GM18868 (cell line): ENCODE data around the gene CSRNP3.
"Not testable (repeated sequence)": the region's sequence is repeated elsewhere in the genome, so short reads cannot be mapped to it uniquely, and the experiment has no call there.

Source experiments
- ATAC-seq: cut with Tn5 transposase; IDR thresholded peaks from one replicate; pipeline ENCODE4 v1.9.1; 2021; ENCODE audit warnings: mild to moderate bottlenecking, moderate library complexity; ENCODE audit not compliant: unreplicated experiment

Gene CSRNP3

DNA sequence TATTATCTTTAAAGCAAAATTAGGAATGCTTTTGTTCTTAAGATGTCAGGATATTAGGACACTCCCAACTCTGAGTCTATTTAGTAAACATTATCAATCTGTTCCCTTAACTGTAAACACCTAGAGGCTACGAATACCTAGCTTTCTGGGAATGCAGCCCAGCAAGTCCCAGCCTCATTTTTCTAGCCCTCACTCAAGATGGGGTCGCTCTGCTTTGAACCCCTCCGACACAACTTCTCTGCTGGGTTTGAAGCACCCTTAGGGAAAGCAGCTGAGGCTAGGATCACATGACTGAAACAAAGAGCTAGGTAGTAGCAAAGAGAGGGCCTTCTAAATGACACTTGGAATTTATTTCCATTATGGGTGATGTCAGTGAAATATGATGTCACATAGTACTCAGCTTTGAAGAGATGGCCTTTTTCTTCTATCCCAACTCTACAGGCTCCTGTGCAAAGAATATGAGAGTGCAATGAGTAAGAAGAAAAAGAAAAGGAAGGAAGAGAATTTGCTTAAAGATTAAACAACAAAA is 114.7 kb downstream of the CSRNP3 start:
- no peak for ATAC-seq

DNA sequence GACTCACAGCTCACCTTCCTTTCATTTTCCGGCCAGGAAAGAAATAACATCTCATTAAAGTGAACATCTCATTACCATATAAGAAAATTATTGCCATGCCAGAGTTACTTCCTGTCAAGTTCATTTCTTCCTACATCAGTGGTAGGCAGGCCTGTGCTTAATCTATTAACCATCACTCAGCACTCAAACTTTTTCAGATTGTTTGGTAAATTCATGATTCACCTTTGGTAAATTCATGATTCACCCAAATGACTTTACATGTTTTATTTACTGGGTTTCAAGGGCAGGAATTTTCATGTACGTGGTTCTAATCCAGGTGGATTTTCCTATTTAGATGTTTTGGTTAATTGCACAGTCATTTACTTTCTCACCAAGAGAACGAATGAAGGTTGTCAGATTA is 116.5 kb downstream of the CSRNP3 start:
- ATAC-seq, result no peak

DNA sequence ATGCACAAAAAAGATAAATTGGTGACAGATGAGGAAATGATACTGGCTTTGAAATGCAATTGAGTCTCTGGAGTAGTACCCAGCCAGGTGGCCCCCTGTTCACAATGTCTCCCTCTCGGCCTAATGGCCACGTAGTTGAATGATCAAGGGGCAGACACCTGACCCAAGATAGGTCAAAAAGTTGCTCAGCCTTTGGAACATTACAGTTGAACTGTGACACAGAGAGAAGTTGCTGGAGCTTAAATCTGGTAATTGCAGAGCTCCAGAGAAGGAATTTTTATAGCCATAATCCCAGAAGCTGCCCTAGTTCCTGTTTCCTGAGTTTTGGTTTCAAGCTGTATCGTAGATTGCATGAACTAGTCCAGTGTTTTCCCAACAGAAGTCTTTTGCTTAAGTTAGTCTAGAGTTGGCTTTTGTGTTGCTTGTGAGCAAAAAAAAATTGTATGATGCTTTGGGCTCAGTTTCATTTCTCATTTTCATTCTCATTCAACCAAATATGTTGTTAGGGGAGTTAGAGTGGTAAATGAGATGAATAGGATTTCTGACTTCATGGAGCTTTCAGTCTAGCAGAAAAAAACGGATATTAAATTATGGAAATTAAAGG is 117.9 kb downstream of the CSRNP3 start:
- peak; percentile 88 for ATAC-seq

DNA sequence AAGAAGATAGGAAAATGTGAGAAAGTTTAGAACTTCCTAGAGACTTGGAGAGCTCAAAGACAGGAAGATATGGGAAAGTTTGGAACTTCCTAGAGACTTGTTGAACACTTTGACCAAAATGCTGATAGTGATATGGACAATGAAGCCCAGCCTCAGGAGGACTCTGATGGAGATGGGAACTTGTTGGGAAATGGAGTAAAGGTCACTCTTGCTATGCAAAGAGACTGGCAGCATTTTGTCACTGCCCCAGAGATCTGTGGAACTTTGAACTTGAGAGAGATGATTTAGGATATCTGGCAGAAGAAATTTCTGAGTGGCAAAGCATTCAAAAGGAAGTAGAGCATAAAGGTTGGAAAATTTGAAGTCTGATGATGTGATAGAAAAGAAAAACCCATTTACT is 121.5 kb downstream of the CSRNP3 start:
- ATAC-seq, result not testable (repeated sequence)

DNA sequence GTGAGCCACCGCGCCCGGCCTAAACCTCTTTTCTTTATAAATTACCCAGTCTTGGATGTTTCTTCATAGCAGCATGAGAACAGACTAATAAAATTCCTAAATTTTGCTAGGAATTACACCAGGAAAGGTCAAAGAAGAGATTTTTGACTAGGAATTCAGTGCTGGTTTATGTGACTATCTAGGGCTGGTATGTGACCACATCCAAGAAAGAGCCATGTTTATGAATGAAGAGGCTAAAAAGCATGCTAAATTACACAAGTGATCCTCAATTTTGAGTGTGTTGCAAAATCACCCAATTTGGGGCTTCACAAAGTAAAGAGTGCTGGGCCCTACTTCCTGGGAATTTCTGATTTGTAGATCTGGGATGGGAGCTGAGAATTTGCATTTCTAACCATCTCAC is 123.6 kb downstream of the CSRNP3 start:
- ATAC-seq, result no peak

DNA sequence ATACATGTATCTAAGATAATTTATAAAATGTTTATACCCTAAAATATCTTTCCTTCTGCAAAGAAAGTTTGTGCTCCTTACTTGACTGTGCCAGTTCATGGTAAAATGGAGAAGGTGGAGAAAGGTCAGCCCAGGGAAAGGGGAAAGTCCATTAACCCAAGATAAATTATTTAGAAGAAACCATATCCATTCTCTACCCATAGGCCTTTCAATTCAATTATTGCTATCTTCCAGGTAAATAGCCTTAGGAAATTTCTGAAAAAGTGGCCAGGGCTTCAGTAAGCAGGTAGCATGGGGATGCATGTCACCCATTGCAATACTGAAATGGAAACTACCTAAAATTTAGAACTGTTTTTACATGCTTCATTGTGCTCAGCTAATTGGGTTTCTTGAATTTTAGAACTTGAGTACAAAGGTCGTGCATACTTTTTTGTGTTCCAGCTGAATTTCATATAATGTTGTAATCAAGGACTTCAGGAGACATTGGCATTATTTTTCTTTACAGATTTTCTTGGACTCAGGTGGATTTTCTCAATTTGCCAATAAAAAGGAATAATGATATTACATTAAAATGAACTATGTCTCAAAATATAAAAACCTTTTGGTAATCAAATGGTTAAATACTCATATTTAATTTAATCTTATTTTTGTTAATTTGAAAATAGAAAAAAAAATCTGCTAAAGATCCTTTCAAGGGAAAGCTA is 124.9 kb downstream of the CSRNP3 start:
- ATAC-seq, result peak; percentile 63

DNA sequence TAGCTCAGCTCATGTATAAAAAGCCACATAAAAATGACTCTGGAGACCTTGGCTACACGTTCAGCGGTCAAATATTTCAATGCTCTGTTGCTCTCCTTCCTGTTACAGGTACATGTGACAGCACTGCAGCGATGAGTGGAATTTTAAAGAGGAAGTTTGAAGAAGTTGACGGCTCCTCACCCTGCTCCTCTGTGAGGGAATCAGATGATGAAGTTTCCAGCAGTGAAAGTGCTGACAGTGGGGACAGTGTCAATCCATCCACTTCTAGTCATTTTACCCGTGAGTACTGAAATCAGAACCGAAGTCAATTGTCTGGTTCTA is 125.4 kb downstream of the CSRNP3 start:
- peak; percentile 91 for ATAC-seq

DNA sequence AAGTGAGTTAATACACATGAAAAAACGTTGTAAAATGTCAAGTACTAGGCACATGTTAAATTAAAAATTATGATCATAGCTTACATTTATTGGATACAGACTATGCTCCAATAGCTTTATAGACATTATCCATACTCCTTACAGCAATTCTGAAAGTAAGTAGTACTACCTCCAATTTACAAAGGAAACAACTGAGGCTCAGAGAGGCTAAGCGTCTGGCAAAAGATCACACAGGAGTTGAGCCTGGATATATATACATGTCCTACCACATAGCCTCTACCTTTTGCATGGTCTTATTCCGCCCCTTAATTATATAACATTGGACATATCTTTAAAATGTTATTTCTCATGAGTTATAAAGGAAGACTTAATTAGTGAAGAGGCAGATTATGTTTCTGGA is 127.3 kb downstream of the CSRNP3 start:
- ATAC-seq, result no peak

DNA sequence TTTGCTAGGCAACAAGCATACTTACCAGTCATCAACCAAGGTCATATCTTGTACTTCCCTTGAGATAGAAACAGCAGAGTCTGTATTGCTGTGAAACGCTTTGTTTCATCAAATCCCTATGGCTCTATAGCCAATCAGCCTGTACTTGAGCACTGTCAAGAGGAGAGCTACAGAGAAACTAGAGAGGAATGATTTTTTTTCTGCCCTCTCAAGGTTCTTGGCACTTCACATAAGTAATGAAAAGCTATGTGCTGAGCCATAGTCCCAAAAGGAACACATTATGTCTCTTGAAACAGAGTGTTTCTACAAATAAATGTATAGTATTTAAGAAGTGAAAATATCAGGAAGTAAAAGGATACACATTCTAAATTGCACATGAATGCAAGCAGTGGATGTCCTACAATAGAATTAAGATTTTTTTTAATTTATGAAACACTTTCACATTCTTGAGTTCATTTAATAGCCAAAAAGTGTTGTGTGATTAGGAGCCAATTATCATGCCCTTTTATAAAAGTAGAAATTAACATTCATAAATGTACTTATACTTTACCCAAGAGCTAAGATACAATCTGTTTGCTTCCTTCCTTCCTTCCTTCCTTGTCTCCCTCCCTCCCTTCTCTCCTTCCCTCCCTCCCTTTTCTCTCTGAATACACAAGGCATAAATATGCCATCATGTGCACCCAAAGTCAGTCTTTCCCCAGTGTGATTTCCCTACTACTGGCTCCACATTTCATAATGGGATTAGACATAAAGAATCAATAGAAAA is 131.8 kb downstream of the CSRNP3 start:
- ATAC-seq, result no peak

DNA sequence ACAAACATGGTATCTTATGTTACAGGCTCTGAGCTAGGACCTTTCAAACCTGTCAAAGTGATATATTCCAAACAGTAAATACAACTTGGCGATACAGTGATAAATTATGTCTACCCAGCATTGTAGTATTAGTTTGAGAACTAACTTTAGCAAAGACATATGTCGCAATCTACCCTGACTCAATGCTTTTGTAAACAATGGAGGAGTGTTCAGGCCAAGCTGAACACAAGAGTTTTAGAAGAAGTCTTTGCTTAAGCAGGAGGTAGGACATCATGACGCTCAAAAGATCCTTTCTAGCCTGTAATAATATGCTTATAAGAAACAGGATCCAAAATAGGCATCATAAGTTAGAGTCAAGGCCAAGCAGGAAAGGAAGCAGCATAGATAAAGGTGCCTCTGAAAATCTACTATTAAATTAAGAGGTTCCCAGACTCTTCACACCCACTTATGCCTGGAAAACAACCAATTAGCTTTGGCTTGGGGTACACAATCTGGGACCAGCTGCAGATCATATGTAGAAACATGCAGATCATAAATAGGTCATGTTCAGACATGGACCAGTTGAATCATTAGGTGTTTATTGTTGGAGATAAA is 132.5 kb downstream of the CSRNP3 start:
- ATAC-seq, result no peak

DNA sequence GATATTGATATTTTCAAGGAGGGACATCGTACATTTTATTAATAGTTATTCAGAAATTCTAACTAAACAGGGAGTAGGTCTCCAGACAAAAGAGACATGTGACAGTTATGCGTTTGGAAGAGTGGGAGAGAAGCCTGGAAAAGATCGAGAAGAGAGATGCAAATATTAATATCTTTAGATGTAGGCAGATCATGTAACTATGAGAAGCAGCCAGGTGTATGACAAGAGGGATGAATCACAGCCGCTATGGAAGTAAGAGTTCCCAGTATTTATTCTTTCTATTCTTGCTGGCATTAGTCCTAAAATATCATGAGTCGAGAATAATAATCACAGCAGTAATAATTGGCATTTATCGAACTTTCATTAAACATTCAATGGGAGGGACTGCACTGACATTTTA is 140.2 kb downstream of the CSRNP3 start:
- ATAC-seq, result no peak

DNA sequence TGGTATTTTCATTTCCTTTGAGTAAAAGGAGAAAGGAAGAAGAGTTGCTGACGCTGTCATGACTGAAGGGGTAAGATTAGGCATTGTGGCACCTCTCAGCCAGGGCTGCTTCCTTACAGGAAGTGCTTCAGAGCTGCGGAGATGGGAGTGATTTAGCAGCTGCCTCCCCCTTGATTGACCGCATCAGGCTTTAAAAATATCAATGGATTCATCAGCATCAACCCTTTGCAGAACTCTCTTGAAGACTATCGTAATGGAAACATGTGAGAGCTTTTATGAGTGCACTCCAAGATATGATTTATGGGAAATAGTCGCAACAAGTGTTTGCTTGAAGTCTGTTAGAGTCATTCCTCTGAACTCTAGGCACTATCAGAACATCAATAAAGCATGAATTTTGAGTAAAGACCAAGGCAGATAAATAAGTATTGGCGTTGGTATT is 141.1 kb downstream of the CSRNP3 start:
- ATAC-seq, result peak; percentile 66

DNA sequence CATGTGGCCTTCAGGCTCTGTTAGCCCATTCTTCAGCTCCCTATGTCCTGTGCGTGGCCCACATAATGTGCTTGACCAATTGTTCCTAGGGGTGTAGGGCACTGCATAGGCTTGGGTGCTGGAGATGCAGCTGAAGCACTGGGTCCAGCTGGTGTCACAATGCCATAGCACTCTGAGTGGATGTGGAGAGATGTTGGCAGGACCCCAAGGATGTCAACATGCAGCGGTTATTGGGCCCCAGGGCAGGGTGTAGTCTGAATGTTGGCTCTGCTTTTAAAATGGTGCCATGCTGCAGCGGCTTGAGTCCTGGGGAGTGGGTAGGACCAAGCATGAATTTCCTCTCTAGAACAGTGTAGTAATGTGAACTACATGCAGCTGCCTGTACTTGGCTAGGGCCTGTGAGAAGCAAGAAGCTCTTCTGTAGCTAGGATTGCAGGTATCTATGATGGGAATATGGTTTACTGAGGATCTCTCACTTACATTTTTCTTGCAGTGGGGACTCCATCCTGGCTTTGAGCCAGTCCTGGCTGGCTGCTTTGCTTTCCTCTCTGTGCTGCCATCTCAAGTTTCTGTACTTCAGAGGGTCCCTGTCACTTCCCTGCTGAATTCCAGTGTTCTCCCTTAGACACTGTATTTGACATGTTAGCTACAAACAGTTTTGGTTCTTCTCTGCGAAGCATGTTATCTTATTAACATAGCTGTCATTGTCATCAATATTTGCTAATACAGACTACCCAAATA is 148.4 kb downstream of the CSRNP3 start:
- ATAC-seq, result no peak

DNA sequence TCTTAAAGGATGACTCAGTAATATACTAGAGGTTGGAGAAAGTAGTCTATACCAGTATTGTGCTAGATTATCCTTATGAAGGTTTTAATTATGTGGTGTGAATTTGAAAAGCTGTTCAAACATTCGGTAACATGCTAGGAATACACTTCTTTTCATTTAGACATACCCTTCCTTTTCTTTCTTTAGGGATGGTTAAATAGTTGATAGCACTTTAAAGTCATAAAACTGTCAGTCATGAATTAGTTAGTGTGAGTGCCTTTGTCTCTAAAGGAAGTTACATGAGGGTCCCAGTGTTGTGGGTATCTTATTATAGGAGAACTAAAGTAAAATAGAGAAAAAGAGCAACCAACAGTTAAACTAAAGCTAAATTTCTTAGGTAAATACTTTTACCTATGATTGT is 149.3 kb downstream of the CSRNP3 start:
- no peak for ATAC-seq

DNA sequence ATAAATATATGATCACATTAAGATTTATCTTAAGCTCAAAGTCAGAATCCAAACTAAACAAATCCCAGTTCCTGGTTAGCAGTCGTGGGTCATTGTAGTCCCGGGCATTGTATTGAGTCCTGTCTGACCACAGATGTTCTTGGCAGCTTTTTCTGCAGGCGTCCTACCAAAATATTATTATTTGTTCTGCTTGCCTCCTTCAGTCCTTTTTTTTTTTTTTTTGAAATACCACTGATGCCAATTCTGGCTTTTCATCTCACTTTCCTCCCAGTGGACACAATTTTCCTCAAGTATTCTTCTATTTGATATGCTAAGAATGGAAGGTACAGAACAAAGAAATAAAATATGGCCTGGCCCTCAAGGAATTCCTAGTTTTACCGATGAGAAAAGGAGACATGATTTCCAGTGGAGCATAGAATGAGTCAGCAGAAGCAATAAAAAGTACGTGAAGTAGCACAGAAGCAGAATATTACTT is 151.6 kb downstream of the CSRNP3 start:
- no peak for ATAC-seq

DNA sequence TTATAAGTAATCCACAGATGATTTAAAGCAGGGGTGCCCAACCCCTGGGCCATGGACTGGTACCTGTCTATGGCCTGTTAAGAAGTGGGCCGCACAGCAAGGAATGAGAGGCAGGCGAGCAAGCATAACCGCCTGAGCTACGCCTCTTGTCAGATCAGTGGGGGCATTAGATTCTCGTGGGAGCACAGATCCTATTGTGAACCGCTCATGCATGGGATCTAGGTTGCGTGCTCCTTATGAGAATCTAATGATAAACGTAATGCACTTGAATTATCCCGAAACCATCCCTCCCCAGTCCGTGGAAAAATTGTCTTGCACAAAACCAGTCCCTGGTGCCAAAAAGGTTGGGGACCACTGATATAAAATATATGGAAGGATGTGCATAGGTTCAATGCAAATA is 153.7 kb downstream of the CSRNP3 start:
- no peak for ATAC-seq

DNA sequence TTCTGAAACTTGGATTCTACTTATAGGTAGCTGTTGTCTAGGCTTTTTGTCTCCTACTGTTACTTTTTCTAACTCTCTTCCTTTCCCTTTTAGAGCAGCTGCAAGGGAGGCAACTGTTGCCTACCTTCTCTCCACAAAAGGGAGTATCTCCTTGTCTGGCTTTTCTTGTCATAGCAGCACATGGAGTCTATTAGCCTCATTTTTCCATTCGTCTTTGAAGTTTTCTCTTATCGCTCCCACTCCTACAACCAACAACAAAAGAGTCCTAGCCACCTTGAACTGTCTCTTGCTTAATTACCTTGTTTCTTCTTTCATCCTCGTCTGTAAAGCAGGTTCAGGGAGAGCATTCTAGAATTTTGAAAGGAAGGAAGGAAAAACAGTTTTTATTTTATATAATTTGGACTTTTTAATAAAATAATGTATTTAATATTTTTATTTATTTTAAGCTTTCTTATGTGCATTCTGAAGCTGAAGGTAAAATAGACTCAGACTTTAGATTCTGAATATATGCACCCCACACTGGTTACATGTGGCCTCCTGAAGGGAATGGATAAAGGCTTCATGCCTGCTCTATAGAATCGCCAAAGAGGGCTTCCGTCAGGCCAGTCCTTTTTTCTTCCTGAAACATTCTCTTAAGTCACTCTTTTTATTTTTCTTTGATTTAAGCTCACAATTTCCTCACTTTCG is 154.4 kb downstream of the CSRNP3 start:
- ATAC-seq, result no peak

DNA sequence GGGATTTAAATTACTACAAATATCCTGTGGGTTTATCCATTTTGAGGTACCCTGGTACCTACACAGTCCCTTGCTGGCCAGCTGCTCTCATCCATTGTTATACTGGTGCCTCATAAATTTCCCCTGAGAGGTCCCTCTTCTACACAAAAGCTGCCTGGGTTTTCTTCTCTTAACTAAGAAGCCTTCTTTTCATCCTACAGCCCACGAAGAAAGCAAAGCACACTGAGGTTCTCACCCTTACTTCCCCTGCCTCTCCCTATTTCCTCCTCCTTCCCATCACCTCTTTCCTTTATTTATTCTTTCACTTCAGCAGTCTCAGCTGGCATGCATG is 154.9 kb downstream of the CSRNP3 start:
- ATAC-seq, result no peak

DNA sequence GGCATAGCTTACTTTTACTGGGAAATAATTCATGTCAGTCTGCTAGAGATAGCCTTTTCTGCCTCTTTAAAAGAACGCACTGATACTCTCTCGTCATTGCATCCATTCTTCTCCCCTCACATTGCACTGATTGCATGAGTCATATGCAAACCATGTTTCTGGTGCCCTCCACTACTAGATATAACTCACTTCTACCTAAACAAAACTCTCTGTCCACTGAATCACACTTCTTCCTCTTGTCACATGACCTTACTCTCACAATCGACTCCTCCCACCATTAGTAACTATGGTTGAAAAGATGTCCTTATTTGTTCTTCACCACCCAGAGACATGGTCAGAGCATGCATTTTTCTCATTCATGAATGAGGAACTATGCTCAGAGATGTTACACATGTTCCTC is 158.0 kb downstream of the CSRNP3 start:
- ATAC-seq, result peak; percentile 66

DNA sequence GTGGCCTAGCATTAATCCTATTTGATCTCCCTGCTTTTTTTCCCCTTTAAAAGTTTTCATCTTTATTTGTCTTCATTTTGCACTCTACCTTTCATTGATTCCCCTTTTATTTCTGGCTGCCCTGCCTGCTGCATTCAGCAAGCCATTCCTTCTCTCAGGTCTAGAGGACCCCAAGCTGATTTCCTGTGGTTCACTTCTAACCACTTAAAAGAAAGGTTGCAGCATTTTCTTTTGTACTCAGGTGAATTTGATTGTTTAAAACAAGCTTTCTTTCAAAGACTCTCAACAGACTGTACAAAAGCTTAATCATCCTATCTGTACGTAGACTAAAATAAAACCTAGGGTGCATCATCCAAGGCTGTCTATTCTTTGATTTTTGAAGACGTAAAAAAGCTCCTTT is 160.3 kb downstream of the CSRNP3 start:
- no peak for ATAC-seq
